ENCODE results near the gene ATP5F1B. TPM values are rescaled to one million over a fixed set of nuclear protein-coding genes. Genes with fewer than 3 reads are reported as not detected.

The ATP5F1B gene
- total and polyA plus RNA-seq, 9 of the 15 experiments (the other 6 are each of a cell fraction or from before 2014, with no cell fraction given), result 908 to 3,125 (median 1,482) TPM

- TF ChIP-seq ZNF431 (CRISPR knock-in tag; IDR thresholded peaks at IDR 0.05), result peak; percentile 68; the same call in 1 of the 2 replicates
- peak; percentile 65 for TF ChIP-seq E2F8 (IDR thresholded peaks at IDR 0.05; ENCODE audit: low read depth, partially characterized antibody)
- TF ChIP-seq PRPF4 (IDR thresholded peaks at IDR 0.05; ENCODE audit: insufficient read depth, low read depth, low read length, poor library complexity, severe bottlenecking), result peak; percentile 69
- TF ChIP-seq ZNF639 (CRISPR knock-in tag; conservative IDR thresholded peaks at IDR 0.05 in 1 of 2, IDR thresholded peaks at IDR 0.05 in 1 of 2), result no peak
- no peak for TF ChIP-seq XRCC4 (IDR thresholded peaks at IDR 0.05; ENCODE audit: extremely low read depth, insufficient read depth, insufficient read length)
- TF ChIP-seq POLR2H (tag; IDR thresholded peaks at IDR 0.05; ENCODE audit: low read depth), result peak; percentile 97
- TF ChIP-seq ZNF224 (CRISPR knock-in tag; IDR thresholded peaks at IDR 0.05), result 0 out of 2 replicates have a peak, but pooled peaks have one; percentile 75
- TF ChIP-seq ZC3H4 (CRISPR knock-in tag; IDR thresholded peaks at IDR 0.05; ENCODE audit: borderline replicate concordance), result peak; percentile 90; the same call in 1 of the 2 replicates
- peak; percentile 98 for TF ChIP-seq TBP (optimal IDR thresholded peaks at IDR 0.05; ENCODE audit: low read depth, low read length)
- no peak for TF ChIP-seq THRAP3 (IDR thresholded peaks at IDR 0.05; ENCODE audit: borderline replicate concordance)
- peak; percentile 96 for TF ChIP-seq POLR2AphosphoS5 (IDR thresholded peaks at IDR 0.05; ENCODE audit: control insufficient read depth, insufficient read depth, low read depth, low read length)
- peak; percentile 97 for TF ChIP-seq THAP12 (CRISPR knock-in tag; IDR thresholded peaks at IDR 0.05)
- TF ChIP-seq TFAP4 (CRISPR knock-in tag; IDR thresholded peaks at IDR 0.05; ENCODE audit: borderline replicate concordance), result peak; percentile 80; the same call in 1 of the 2 replicates
- no peak for TF ChIP-seq ZNF764 (CRISPR knock-in tag; IDR thresholded peaks at IDR 0.05; ENCODE audit: low read depth)
Measured at GRCh38 chr12:56645717-56646446, at the start of gene ATP5F1B (continued).
